ENCODE data around the gene POLA1.

The POLA1 gene

DNA sequence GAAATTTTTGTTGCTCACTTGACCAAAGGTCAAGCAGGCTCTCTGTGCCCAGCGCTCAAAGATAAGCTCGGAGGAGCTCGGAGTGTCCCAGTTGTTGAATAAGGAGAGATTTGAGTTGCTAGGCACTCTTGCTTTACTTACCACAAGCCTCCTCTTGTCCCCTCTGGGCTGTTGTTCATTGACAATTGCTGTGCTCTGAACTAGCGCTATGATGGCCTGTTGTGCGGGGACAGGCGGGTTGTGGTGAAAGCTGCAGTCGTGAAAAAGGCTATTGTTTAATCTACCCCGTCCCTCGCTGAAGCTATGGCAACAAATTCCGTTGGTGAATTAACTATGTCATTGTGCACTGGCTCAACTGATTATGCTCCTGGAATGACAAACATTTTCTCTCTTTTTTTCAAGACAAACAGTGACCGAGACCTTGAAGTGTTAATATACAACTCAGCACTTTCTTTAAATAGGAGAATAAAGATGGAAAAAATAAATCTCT is 21.0 kb upstream of the POLA1 start:
- H3K36me3 Mint-ChIP-seq (ENCODE audit: low read depth), result no peaks in the 10 kb centered on the region
- no peak overlapping the region for H3K27ac Mint-ChIP-seq
- no peaks in the 10 kb centered on the region for H3K9me3 Mint-ChIP-seq
- H3K27me3 Mint-ChIP-seq, result peaks cover 5% of the 10 kb centered on the region
- no peak overlapping the region for H3K4me3 Mint-ChIP-seq
- H3K4me1 Mint-ChIP-seq (ENCODE audit: low read depth), result no peaks in the 10 kb centered on the region

DNA sequence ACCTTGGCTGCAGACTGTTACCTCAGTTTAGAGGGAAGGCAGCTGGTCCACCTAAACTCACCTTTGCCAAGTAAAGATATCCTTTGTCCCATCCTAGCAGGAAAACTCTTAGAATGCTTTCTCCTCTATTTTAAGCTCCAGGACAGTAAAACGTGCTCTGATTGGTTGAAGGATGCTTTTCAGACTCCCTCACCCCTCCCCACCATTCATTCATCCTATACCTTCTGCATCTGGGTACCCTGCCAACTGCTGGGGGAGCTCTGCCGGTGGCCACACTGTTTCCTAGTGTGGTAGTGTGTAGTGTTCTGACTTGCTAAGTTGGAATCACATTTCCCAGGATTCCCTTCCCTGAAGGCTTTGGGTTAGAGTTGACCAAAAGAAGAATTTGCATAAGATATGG is 20.3 kb upstream of the POLA1 start:
- Mint-ChIP-seq H3K36me3 (ENCODE audit: low read depth) (no peaks in the 10 kb centered on the region), H3K27me3 (no peaks in the 10 kb centered on the region), H3K4me3 (no peak overlapping the region), H3K9me3 (no peaks in the 10 kb centered on the region), H3K27ac (no peak overlapping the region), H3K4me1 (ENCODE audit: low read depth) (no peaks in the 10 kb centered on the region)

DNA sequence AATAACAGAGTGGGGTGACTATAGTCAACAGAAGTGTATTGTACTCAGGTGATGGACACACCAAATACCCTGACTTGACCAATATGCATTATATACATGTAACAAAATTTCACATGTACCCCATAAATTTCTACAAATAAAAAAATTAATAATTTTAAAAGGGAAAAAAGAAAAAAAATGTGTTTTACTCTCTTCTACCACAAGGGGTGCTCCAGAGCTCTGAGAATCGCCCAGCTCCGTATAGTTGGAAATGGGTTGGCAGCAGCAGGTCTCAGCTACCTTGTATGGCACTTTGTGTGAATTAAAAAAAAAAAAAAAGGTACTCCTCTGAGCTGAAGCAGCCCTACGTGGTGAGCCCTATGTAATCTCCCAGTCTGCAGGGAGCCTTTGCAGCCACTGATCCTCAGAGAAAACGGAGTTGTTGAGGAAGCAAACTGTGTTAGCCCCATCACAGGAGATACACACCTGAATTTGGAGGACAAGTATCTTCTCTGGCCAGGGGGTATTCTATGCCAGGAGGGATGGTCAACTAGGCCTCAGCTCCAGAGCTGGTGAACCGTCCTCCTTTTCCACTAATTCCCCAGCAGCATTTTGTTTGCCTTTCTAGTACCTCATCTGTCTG is 17.2 kb upstream of the POLA1 start:
- Mint-ChIP-seq H3K36me3 (ENCODE audit: low read depth) (no peaks in the 10 kb centered on the region), H3K4me3 (no peak overlapping the region), H3K9me3 (no peaks in the 10 kb centered on the region)

GRCh38 chrX:24682739-24683432 is 10.8 kb upstream of the POLA1 start:
- Mint-ChIP-seq H3K36me3 (ENCODE audit: low read depth) (no peaks in the 10 kb centered on the region), H3K27me3 (peaks cover 3% of the 10 kb centered on the region), H3K4me3 (no peak overlapping the region), H3K4me1 (ENCODE audit: low read depth) (peaks cover 26% of the 10 kb centered on the region), H3K27ac (peak overlapping the region; percentile 89), H3K9me3 (peaks cover 8% of the 10 kb centered on the region)

More for the DNA sequence above, 17.2 kb upstream of the POLA1 start:
- Mint-ChIP-seq H3K27me3 (peaks cover 3% of the 10 kb centered on the region), H3K4me1 (ENCODE audit: low read depth) (peaks cover 2% of the 10 kb centered on the region), H3K27ac (no peak overlapping the region)

- no peak overlapping the region for H3K27ac Mint-ChIP-seq
- H3K9me3 Mint-ChIP-seq, result peaks cover 8% of the 10 kb centered on the region
- peaks cover 26% of the 10 kb centered on the region for H3K4me1 Mint-ChIP-seq (ENCODE audit: low read depth)
- no peaks in the 10 kb centered on the region for H3K36me3 Mint-ChIP-seq (ENCODE audit: low read depth)
- peaks cover 3% of the 10 kb centered on the region for H3K27me3 Mint-ChIP-seq
- no peak overlapping the region for H3K4me3 Mint-ChIP-seq
Measured at GRCh38 chrX:24684048-24684447, 9.7 kb upstream of the POLA1 start.

DNA sequence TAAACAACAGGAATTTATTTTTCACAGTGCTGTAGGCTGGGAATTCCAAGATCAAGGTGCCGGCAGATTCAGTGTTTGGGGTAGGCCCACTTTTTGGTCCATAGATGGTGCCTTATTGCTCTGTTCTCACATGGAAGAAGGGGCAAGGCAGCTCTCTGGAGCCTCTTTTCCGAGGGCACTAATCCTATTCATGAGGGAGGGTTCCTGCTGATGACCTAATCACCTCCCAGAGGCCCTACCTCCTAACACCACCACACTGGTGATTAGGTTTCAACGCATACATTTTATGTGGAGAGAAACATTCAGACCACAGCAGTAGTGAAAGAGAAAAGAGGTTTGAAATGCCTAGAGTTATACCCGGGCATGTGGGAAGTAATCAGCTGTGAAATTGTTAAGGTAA is 1.4 kb upstream of the POLA1 start:
- Mint-ChIP-seq H3K4me1 (ENCODE audit: low read depth) (peaks cover 28% of the 10 kb centered on the region), H3K9me3 (no peaks in the 10 kb centered on the region), H3K27ac (no peak overlapping the region), H3K27me3 (no peaks in the 10 kb centered on the region), H3K4me3 (no peak overlapping the region), H3K36me3 (ENCODE audit: low read depth) (peaks cover 15% of the 10 kb centered on the region)

GRCh38 chrX:24694825-24695224 is 1.1 kb downstream of the POLA1 start:
- Mint-ChIP-seq H3K27me3 (no peaks in the 10 kb centered on the region), H3K27ac (peak overlapping the region; percentile 72), H3K4me3 (peak overlapping the region; percentile 90), H3K4me1 (ENCODE audit: low read depth) (peaks cover 28% of the 10 kb centered on the region), H3K9me3 (no peaks in the 10 kb centered on the region), H3K36me3 (ENCODE audit: low read depth) (peaks cover 22% of the 10 kb centered on the region)

DNA sequence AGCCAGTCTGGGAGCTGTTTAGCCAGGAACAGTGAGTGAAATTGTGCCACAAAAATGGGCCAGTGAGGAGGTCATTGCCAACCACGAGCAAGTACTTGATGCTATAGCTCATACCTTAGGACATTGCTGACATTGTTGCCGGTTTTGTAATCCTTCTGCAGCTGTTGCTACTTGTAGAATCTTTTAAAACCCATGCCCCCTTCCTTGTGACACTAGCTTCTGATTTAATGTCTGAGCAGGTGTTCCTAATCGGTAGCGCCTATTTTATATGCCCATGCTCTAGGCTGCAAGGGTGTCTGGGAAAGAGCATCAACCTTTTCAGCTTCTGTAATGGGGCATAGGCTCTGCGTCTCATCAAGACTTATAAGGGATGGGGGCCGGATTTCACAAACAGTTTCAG is 2.6 kb downstream of the POLA1 start:
- H3K4me3 Mint-ChIP-seq, result no peak overlapping the region
- no peak overlapping the region for H3K27ac Mint-ChIP-seq
- H3K27me3 Mint-ChIP-seq, result no peaks in the 10 kb centered on the region
- peaks cover 28% of the 10 kb centered on the region for H3K4me1 Mint-ChIP-seq (ENCODE audit: low read depth)
- H3K36me3 Mint-ChIP-seq (ENCODE audit: low read depth), result peaks cover 27% of the 10 kb centered on the region
- H3K9me3 Mint-ChIP-seq, result no peaks in the 10 kb centered on the region

- H3K4me3 Mint-ChIP-seq, result no peak overlapping the region
Measured at GRCh38 chrX:24702362-24703184, 8.9 kb downstream of the POLA1 start.

DNA sequence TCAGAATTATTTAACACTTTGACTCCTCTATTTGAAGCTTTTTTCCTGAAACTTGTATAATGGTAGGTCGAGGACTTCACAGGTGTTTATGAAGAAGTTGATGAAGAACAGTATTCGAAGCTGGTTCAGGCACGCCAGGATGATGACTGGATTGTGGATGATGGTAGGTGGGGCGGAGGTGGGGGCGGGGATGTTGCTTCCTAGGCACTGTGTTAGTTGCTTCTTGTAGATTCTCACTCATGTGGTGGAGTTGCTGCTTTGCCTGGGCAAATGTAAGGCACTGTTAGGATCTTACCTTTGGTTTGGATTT is 9.4 kb downstream of the POLA1 start:
- no peak overlapping the region for H3K27ac Mint-ChIP-seq
- H3K27me3 Mint-ChIP-seq, result no peaks in the 10 kb centered on the region
- peaks cover 51% of the 10 kb centered on the region for H3K36me3 Mint-ChIP-seq (ENCODE audit: low read depth)
- H3K4me1 Mint-ChIP-seq (ENCODE audit: low read depth), result peaks cover 9% of the 10 kb centered on the region
- no peaks in the 10 kb centered on the region for H3K9me3 Mint-ChIP-seq
- H3K4me3 Mint-ChIP-seq, result no peak overlapping the region

More at GRCh38 chrX:24702362-24703184, 8.9 kb downstream of the POLA1 start:
- Mint-ChIP-seq H3K4me1 (ENCODE audit: low read depth) (peaks cover 9% of the 10 kb centered on the region), H3K27ac (peak overlapping the region; percentile 74), H3K9me3 (no peaks in the 10 kb centered on the region), H3K36me3 (ENCODE audit: low read depth) (peaks cover 47% of the 10 kb centered on the region), H3K27me3 (no peaks in the 10 kb centered on the region)

DNA sequence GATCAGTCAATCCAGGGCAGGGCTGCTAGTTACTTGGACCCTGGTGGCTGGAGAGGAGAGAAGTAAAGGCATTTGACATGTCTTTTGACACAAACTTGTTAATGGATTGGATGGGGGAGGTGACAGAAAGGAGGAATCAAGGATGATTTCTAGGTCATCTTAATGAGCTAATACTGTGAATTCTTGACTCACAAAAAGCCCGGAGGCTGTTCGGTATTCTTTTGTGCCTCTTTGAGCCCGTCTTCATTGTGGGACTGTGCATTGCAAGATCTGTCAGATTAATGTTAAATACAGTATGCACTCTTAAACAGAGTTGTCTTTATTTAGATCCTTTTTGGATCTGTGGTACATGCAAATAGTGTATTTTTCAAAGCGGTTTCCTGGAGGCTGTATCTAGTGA is 25.1 kb downstream of the POLA1 start:
- H3K27ac Mint-ChIP-seq, result no peak overlapping the region
- peaks cover 70% of the 10 kb centered on the region for H3K36me3 Mint-ChIP-seq (ENCODE audit: low read depth)

DNA sequence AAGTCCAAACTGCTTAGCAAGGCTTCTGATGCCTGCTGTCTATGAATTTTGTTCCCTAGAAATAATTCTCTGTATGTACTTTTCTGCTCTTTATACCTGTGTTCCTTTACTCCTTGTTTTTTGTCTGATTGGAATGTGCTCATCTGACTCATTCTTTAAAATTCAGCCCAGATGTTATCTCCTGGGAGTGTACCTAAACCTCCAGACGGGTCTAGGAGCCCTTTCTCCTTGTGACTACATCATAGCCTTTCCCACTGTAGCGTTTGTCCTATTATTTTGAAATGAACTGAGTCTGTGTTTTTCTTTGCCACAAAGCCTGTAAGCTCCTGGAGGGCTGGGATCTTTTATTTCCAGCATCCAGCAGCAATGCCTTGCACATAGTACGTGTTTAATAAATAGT is 26.3 kb downstream of the POLA1 start:
- Mint-ChIP-seq H3K36me3 (ENCODE audit: low read depth) (peaks cover 69% of the 10 kb centered on the region), H3K27me3 (no peaks in the 10 kb centered on the region), H3K9me3 (no peaks in the 10 kb centered on the region), H3K4me1 (ENCODE audit: low read depth) (no peaks in the 10 kb centered on the region), H3K27ac (no peak overlapping the region), H3K4me3 (no peak overlapping the region)

More for the DNA sequence above, 25.1 kb downstream of the POLA1 start:
- H3K9me3 Mint-ChIP-seq, result no peaks in the 10 kb centered on the region
- H3K4me3 Mint-ChIP-seq, result no peak overlapping the region
- no peaks in the 10 kb centered on the region for H3K27me3 Mint-ChIP-seq
- H3K4me1 Mint-ChIP-seq (ENCODE audit: low read depth), result no peaks in the 10 kb centered on the region

DNA sequence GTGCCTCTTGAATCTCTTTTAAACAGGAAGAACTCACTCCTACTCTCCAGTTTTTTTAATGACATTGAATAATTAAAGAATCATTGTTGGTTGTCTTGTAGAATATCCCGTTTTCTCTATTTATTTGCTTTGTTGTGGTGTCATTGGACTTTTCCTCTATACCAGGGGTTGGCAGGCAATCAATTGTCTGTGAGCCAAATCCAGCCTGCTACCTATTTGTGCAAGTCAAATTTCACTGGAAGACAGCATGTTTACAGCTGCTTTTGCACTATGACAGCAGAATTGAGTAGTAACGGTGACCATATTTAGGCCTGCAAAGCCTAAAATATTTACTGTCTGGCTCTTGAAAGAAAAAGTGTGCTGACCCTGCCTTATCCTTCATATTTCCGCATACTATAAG is 34.8 kb downstream of the POLA1 start:
- no peaks in the 10 kb centered on the region for H3K9me3 Mint-ChIP-seq
- H3K4me3 Mint-ChIP-seq, result no peak overlapping the region
- no peaks in the 10 kb centered on the region for H3K27me3 Mint-ChIP-seq
- H3K27ac Mint-ChIP-seq, result no peak overlapping the region
- no peaks in the 10 kb centered on the region for H3K4me1 Mint-ChIP-seq (ENCODE audit: low read depth)
- H3K36me3 Mint-ChIP-seq (ENCODE audit: low read depth), result peaks cover 64% of the 10 kb centered on the region

- peaks cover 58% of the 10 kb centered on the region for H3K36me3 Mint-ChIP-seq (ENCODE audit: low read depth)
- H3K4me1 Mint-ChIP-seq (ENCODE audit: low read depth), result no peaks in the 10 kb centered on the region
- no peaks in the 10 kb centered on the region for H3K9me3 Mint-ChIP-seq
- no peak overlapping the region for H3K27ac Mint-ChIP-seq
- no peaks in the 10 kb centered on the region for H3K27me3 Mint-ChIP-seq
- no peak overlapping the region for H3K4me3 Mint-ChIP-seq
Measured at GRCh38 chrX:24732766-24733500, 39.2 kb downstream of the POLA1 start.

- no peak overlapping the region for H3K27ac Mint-ChIP-seq
- no peaks in the 10 kb centered on the region for H3K4me1 Mint-ChIP-seq (ENCODE audit: low read depth)
- H3K36me3 Mint-ChIP-seq (ENCODE audit: low read depth), result peaks cover 50% of the 10 kb centered on the region
- no peaks in the 10 kb centered on the region for H3K27me3 Mint-ChIP-seq
- no peak overlapping the region for H3K4me3 Mint-ChIP-seq
- no peaks in the 10 kb centered on the region for H3K9me3 Mint-ChIP-seq
Measured at GRCh38 chrX:24741330-24741729, 47.6 kb downstream of the POLA1 start.

Data from stimulated activated naive CD8-positive, alpha-beta T cell treated with anti-CD3 and anti-CD28 coated beads, Interleukin-15, Interleukin-2, amounts not matched to agents 100 ng/mL and 50 ng/mL, for 24 hours (primary cell).